Inferior parietal cortex (tissue), 1 donor: Measurements from ENCODE around the gene SYT9.

Source experiments
- DNase-seq: peaks from one replicate; pipeline ENCODE4 v3.0.0-alpha.2; 2016; ENCODE audit errors: extremely low spot score

The SYT9 gene

GRCh38 chr11:7347611-7348431, 96.1 kb downstream of the SYT9 start:
- DNase-seq: no peak

GRCh38 chr11:7348432-7349304, 97.0 kb downstream of the SYT9 start:
- no peak for DNase-seq

- DNase-seq: no peak
These were observed 99.5 kb downstream of the SYT9 start for GRCh38 chr11:7351228-7351627.

DNA sequence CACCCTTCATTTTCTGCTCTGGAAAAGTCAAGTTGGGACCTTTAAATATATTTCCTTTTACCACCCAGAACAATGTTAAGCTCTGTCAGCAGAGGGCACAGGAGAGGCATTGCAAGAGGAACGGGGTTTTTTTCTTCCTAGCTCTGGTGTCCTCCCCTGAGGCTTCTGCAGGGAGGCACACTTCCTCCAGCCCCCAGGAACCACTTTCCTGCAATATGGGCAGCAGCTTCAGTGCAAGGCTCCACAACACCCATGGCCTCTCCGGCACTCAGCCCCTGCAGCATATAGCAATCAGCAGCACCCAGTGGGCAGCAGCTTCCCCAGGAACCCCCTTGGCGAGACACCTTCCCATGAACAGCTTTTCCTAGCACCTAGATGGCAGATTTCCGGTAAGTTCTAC, 101.4 kb downstream of the SYT9 start:
- DNase-seq: no peak

DNA sequence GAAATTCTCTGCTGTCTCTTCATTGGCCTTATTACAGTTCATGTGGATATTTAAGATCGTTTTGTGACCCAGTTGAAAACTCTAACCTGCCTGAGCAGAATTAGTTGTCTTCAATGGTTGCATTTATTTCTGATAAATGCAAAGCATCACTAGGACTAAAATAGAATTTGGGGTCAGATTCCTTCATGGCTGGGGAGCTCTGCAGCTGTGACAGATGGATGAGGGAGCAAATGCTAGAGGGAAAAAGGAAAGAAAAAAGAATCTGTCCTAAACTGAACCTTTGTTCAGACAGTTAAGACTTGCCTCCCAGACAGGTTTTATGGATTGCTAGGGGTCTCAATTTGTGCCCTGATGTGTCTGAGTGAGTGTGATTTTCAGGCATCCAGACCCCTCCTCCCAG, 113.0 kb downstream of the SYT9 start:
- no peak for DNase-seq

- DNase-seq: no peak
These were observed 116.1 kb downstream of the SYT9 start for GRCh38 chr11:7367803-7368202.

DNA sequence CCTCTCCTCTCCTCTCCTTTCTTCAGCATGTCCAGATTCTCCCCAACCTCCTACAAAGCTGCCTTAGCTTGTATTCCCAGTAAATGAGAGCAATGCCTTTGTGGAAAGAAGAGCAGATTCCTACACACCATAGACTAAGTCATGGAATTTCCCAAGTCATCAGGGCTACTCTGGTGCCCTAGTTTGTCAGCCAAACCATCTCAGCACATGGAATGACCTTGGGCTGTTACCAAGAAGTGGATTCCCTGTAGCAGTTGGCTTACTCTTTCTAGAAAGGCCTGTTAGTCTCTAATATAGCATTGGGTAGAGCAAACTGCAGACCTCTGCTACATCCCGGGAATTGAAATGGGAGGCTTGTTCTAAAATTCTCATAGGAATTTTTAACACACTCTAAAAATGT, 124.7 kb downstream of the SYT9 start:
- no peak for DNase-seq

DNA sequence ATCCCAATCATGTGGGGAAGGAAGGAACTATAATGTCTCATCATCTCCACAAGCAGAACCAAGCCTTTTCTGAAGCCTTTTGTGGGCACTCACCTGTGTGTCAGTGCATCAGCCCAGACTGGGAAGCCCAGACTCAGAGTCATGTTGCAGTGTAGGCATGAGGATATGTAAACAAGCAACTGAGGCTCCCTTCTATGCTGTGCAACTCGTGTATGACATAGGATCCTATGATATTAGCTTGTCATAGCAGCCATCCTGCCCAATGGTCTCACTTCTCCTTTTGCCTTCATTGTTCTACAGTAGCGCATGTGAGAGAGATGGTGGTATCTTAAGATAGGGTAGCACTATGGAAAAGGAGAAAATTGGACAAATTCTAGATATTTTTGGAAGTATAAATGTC, 130.2 kb downstream of the SYT9 start:
- DNase-seq: no peak

DNA sequence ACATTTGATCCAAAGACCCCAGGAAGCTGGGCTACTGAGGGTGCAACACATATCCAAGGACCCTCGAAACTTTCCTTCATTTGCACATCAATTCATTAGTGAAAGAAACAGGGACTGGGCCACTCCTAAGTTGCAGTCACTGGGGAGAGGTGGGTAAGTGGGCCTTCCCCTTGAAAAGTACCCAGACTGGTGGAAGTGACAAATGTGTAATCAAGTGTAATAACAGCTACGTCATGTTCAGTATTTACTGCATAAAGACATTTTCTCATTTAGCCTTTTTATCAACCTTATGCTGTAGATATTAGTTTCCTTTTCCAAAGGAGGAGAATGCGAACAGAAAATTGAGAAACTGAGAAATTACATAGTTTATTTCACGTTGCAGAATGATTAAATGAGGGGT, 131.7 kb downstream of the SYT9 start:
- no peak for DNase-seq

- DNase-seq: no peak
These were observed 133.0 kb downstream of the SYT9 start for GRCh38 chr11:7384691-7385090.

- DNase-seq: no peak
These were observed 133.8 kb downstream of the SYT9 start for GRCh38 chr11:7385532-7385931.

GRCh38 chr11:7413961-7414915, 162.5 kb downstream of the SYT9 start:
- no peak for DNase-seq

DNA sequence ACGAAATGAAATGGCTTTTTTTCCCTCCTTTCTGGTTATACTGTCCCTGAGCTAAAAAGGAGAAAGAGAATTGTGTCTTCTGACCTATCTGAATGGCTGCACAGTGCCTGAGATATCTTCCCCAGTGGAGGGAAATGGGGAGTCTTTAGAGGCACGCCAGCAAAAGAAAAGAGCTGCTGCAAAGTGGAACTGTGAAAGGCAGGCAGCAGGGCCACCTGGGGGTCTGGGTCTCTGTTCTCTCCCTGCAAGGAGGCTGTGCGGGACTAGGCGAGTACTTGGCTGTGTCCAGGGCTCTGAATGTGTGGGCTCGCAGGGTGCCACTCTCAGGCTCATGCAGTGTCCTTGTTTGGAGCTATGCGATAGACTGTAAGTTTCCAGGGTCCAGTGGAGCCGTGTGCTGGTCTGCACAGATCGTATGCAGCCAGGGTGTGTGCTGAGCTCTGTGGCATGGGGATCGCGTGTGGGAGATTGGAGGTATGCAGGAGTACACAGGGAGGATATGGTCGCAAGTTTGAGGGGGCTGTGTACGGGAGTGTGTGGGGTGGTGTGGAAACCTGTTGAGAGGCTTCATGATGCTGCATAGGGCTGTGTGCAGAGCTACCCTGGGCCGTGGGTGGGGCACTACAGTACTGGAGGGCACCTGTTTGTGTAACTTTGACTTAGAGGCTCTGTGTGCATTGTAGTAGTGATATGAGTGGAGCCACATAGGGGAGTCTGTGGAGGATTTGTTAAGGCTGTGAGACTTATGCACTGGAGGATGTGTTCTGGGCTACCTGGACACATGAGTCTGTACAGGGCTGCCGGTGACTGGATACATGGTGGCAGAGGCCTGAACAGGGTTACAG, 163.5 kb downstream of the SYT9 start:
- no peak for DNase-seq

- DNase-seq: no peak
These were observed 164.4 kb downstream of the SYT9 start for GRCh38 chr11:7416080-7416479.

GRCh38 chr11:7417328-7417727, 165.6 kb downstream of the SYT9 start:
- DNase-seq: no peak

GRCh38 chr11:7418061-7418460, 166.4 kb downstream of the SYT9 start:
- DNase-seq: no peak

DNA sequence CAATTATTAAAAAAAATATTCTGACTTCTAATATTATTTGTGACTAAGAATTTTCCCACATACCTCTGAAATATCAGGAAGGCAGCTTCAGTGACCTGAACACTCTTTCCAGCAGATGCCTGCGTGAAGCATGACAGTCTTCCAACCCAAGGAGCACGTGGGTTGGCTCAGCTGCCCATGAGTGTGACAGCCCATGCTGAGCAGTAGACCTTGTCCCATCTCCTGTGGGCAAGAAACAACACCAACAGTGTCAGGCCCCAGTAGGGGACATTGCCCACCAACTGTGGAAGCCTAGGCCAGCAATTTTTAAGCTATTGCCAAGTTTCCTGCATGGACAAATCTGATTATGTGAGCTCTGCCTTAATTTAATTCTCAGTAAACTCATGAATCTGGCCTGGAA, 167.2 kb downstream of the SYT9 start:
- DNase-seq: no peak

GRCh38 chr11:7421136-7421535, 169.4 kb downstream of the SYT9 start:
- DNase-seq: no peak

GRCh38 chr11:7422544-7423331, 171.0 kb downstream of the SYT9 start:
- no peak for DNase-seq

DNA sequence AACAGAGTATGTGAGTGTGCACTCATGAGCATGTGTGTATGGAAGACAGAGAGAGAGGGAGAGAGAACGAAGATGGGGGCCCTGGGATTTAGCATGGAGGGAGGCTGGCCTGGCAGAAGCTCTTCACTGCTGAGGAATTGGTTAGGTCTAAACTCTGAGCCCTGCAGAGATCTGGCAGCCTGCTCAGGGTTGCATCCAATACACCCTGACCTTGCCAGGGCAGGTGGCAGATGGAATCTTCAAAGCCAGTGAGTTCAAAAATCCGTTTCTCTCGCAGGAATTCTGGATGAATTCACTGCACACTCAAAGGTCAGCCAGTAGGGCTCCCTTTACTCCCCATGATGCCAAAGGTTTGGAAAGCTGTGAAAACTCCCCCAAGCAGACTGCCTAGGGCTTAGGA, 172.2 kb downstream of the SYT9 start:
- DNase-seq: no peak
